ENCODE results near the gene PTPN3. TPM values are rescaled to one million over a fixed set of nuclear protein-coding genes. Genes with fewer than 3 reads are reported as not detected.

PTPN3 gene
- total RNA-seq, 2 donors from 2014 or later = 11.0 to 16.3 TPM

DNA sequence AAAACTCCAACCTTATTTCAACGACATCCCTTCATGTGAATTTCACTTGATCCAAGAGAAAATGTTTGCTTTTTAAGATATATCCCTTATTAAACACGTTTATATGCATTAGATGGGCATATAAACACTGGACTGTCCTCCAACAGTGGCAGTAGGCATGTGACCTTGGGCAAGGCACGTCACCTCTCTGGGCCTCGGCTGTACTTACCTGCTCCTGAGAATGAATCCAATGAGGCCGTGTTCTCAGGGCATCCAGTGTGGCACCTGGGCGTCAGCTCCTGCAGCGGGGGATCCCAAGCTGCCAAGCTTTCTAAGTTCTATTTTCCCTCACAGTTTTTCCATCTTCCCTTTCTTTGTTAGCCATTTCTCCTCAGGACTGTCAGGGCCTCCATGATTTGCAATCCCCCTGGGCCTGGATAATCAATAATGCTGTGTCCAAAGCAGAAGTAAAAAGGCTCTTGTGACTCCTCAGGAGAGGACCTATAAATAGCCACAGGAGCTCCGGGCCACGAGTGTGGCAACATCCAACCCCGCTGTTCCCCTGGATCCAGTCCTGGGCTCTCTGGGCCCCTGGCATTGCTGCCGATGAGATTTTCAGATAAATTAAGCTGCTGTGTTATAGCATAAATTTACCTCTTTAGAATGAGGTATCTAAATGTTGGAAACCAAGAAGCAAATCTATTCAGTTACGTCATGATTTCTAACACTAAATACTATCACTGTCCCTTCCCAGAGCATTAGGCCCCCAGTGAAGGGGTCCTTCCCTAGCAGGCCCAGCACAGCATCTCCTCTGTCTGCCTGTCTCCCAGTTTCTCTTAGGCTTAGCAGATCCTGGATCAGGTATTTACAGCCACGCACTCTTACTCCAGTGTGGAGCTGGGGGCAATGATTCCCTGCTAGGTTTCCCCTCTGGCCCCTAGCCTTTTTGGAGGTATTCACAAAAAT is 76.8 kb downstream of the PTPN3 start:
- WGBS = 80% methylated on average over 13 of the region's 13 CpGs
- Histone ChIP-seq H3K9me3 (no peaks in the 10 kb centered on the region), H3K27ac (no peak overlapping the region), H3K36me3 (no peaks in the 10 kb centered on the region), H3K27me3 (replicated peaks; ENCODE audit: insufficient read depth) (no peaks in the 10 kb centered on the region), H3K4me1 (replicated peaks) (peaks cover 8% of the 10 kb centered on the region), H3K4me3 (no peak overlapping the region)
- no peak for DNase-seq (ENCODE audit: low spot score)
- intact Hi-C loops (cut with DNase I) = no loop called here
- TF ChIP-seq POLR2AphosphoS5 (IDR thresholded peaks at IDR 0.05) = no peak
- TF ChIP-seq POLR2A (IDR thresholded peaks at IDR 0.05) = no peak
- TF ChIP-seq, protein P1, sequence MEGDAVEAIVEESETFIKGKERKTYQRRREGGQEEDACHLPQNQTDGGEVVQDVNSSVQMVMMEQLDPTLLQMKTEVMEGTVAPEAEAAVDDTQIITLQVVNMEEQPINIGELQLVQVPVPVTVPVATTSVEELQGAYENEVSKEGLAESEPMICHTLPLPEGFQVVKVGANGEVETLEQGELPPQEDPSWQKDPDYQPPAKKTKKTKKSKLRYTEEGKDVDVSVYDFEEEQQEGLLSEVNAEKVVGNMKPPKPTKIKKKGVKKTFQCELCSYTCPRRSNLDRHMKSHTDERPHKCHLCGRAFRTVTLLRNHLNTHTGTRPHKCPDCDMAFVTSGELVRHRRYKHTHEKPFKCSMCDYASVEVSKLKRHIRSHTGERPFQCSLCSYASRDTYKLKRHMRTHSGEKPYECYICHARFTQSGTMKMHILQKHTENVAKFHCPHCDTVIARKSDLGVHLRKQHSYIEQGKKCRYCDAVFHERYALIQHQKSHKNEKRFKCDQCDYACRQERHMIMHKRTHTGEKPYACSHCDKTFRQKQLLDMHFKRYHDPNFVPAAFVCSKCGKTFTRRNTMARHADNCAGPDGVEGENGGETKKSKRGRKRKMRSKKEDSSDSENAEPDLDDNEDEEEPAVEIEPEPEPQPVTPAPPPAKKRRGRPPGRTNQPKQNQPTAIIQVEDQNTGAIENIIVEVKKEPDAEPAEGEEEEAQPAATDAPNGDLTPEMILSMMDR (IDR thresholded peaks at IDR 0.05) = no peak

DNA sequence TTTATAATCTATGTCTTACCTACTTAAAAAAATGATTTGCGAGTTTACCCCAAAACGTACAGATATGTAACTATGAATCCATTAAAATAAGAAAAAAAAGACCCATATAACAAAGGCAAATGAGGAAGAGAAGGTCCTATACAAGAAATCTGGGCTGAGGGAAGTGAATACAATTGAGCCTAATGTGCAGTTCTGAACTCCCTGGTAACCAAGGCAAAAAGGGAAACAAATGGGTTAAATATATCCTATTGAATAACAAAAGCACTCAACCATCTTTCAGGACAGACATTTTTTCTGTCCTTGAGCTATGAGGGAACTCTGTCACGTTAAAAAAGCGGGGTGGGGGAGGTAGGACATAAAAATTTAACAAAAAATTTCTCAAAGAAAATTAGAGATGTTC is 78.6 kb downstream of the PTPN3 start:
- no peaks in the 10 kb centered on the region for H3K27me3 ChIP-seq (replicated peaks; ENCODE audit: insufficient read depth)
- H3K27ac ChIP-seq = no peak overlapping the region
- WGBS = 64% methylated on average over 4 of the region's 4 CpGs
- H3K36me3 ChIP-seq = no peaks in the 10 kb centered on the region
- intact Hi-C loops (cut with DNase I) = no loop called here
- no peak overlapping the region for H3K4me3 ChIP-seq
- H3K9me3 ChIP-seq = no peaks in the 10 kb centered on the region
- no peak for DNase-seq (ENCODE audit: low spot score)
- H3K4me1 ChIP-seq (replicated peaks) = peaks cover 8% of the 10 kb centered on the region
- TF ChIP-seq, protein P1 (IDR thresholded peaks at IDR 0.05) = no peak
- TF ChIP-seq POLR2AphosphoS5 (IDR thresholded peaks at IDR 0.05) (no peak), POLR2A (IDR thresholded peaks at IDR 0.05) (no peak)

DNA sequence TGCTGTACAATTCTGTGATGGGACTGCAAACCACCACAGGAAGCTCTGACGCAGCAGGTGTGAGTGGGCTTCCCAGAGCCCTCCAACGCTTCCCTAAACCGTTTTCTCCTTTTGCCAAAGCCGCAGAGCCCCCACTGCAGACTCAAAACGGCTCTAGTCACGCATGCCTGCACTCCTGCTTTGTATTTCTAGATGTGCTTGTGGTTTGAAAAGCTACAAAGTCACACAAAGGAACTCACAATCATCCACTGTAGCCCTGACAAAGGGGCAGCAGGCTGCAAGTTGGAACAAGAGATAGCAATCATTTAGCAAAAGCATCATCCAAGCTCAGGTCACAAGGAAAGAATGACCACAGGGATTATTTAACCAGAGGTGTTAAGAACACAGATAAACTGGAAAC is 79.3 kb downstream of the PTPN3 start:
- TF ChIP-seq, protein P1 (IDR thresholded peaks at IDR 0.05) = no peak
- intact Hi-C loops (cut with DNase I) = no loop called here
- no peak overlapping the region for H3K27ac ChIP-seq
- H3K4me3 ChIP-seq = no peak overlapping the region
- no peaks in the 10 kb centered on the region for H3K27me3 ChIP-seq (replicated peaks; ENCODE audit: insufficient read depth)
- H3K4me1 ChIP-seq (replicated peaks) = peaks cover 8% of the 10 kb centered on the region
- H3K9me3 ChIP-seq = no peaks in the 10 kb centered on the region
- no peaks in the 10 kb centered on the region for H3K36me3 ChIP-seq
- DNase-seq (ENCODE audit: low spot score) = no peak
- WGBS = 60% methylated on average over 6 of the region's 6 CpGs

DNA sequence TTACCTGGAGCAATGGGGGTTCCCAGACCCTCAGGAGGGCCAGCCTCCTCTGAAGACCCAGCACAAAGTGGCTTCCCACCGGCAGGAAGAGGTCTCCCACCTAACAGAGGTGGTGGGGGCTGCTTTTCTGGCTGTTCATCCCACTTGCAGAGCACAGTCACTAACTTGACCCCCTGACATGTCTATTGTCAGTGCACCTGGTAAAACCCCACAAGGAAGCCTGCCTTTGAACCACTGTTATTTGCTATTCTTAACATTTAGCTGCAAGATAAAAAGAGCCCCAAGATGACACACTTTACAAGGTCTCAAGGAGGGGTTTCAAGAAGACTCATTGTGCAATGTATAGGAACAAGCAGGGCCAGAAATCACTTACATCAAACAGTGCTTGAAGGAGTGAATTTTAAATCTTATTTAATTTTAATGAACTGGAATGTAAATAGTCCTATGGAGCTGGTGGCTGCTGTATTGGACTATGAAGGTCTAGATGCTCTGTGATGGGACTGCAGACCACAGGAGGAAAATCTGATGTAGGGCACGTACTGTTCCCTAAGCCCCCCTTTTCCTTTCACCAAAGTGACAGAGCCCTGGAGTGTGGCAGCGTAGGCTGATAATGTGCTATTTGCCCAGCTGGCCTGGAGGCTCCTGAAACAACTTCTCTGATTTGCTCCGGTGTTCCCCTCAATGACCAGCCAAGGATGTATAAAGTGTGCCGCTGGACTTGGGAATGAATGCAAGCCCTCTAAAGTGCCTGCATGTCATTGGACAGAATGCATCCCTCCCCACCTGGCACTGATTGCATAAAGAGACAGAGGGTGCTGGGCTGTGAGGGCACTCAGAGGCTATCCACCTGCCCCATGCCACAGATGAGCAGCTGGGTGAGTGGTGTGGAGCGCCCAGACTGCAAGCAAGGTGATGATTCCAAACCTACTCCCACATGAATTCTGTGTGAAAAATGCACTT is 80.2 kb downstream of the PTPN3 start:
- Histone ChIP-seq H3K27ac (peak overlapping the region in 1 of 2 donors; percentile 62), H3K9me3 (no peaks in the 10 kb centered on the region), H3K27me3 (replicated peaks; ENCODE audit: insufficient read depth) (no peaks in the 10 kb centered on the region), H3K4me1 (replicated peaks) (peaks cover 8% of the 10 kb centered on the region), H3K36me3 (no peaks in the 10 kb centered on the region), H3K4me3 (no peak overlapping the region)
- 87% methylated on average over 6 of the region's 6 CpGs for WGBS
- intact Hi-C loops (cut with DNase I) = no loop called here
- TF ChIP-seq POLR2A (IDR thresholded peaks at IDR 0.05) = no peak
- TF ChIP-seq, protein P1 (IDR thresholded peaks at IDR 0.05) = no peak
- TF ChIP-seq POLR2AphosphoS5 (IDR thresholded peaks at IDR 0.05) = no peak
- DNase-seq (ENCODE audit: low spot score) = no peak
